ENCODE measurements around the gene ZNF75A.

Gene ZNF75A

DNA sequence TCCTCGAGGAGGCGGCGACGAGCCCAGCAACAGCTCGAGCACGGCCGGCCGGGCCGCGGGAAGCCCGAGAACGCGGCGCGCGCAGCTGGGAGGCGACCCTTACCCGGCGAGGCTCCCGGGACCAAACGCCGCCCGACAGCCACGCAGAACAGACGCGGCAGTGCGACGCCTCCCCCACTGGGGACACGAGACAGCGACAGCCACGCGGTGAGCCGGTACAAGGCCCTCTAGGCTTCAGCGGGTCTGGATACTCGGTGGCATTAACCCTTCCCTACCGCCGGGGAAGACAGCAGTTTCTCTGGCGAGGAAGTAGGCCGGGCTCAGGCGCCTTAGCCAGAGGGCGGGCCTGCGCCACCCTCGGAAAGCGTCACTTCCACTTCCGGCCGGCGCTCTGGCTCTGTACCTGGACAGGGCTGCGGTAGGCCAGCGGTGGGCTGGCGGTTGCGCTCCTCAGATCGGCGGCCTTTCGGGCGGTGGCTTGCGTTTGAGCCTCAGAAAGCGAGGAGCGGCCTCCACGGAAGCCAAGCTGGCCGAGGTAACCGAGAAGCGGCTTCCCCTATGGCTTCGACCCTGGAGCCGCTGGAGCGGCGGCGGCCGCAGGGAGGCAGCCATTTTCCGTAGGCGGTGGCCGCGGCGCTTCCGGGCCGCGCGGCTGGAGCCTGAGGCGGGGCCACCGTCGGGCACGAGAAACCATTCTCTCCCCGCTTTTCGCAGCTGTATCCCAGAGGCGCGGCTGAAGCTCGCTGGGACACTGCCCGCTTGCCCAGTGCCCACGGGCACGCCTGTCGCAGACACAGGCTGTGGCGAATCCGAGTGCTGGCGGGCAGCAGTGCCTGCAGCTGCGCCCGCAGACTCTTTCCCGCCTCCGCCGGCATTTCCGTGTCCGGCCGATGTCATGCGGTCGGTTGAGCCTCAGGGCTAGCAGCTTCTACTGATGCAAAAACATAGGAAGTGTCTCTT, at the start of gene ZNF75A, which contains the start of gene TIGD7:
Gene ZNF75A (plus strand): TSS at position 389 of the 960 bp plus-strand sequence. CDS start 2,932 bp downstream, outside the sequence.
Gene TIGD7 (minus strand): TSS at position 322 of the 960 bp plus-strand sequence. CDS start 4,816 bp downstream, outside the sequence.
- TF ChIP-seq GATA3 (IDR thresholded peaks at IDR 0.05; ENCODE audit: low read depth, low read length) (no peak), GATA2 (IDR thresholded peaks at IDR 0.05; ENCODE audit: low read depth, low read length) (no peak)

- TF ChIP-seq GATA2 (IDR thresholded peaks at IDR 0.05; ENCODE audit: low read depth, low read length) = no peak
- no peak for TF ChIP-seq GATA3 (IDR thresholded peaks at IDR 0.05; ENCODE audit: low read depth, low read length)
Measured at GRCh38 chr16:3256146-3256865, 49.0 kb upstream of the ZNF75A start, which contains the start of gene MEFV. TSS of gene MEFV (minus strand) at chr16:3256633. CDS start at chr16:3256587, 46 bp downstream.

DNA sequence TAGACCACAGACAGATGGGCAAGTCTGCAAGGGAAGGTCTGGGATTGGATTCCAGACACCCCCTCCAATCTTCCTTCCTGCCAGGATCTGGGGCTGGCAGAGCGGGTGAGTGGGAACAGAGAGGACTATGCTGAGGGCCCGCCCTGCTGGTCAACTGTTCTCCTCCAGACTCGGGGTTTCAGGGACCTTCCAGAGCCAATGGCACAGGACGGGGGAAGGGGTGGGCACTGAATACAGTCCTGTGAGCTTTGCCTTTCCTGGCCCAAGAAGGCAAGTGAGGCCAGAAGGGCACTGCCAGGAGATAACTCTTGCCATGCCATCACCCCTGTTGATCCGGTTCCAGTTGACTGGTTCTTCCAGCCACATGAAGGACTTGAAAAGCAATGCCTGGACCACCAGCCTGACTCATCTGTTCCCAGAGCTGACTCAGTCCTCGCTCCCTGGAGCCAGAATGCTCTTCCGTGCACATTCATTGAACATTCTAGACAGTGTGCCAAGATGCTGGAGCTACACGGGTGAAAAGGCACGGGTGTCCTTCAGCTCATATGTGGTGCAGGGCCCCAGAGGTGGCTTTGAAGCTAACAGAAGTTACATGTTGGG, 48.3 kb upstream of the ZNF75A start:
- TF ChIP-seq GATA3 (IDR thresholded peaks at IDR 0.05; ENCODE audit: low read depth, low read length) (no peak), GATA2 (IDR thresholded peaks at IDR 0.05; ENCODE audit: low read depth, low read length) (no peak)

GRCh38 chr16:3259836-3260235, 45.5 kb upstream of the ZNF75A start:
- TF ChIP-seq GATA3 (IDR thresholded peaks at IDR 0.05; ENCODE audit: low read depth, low read length) = no peak
- no peak for TF ChIP-seq GATA2 (IDR thresholded peaks at IDR 0.05; ENCODE audit: low read depth, low read length)

DNA sequence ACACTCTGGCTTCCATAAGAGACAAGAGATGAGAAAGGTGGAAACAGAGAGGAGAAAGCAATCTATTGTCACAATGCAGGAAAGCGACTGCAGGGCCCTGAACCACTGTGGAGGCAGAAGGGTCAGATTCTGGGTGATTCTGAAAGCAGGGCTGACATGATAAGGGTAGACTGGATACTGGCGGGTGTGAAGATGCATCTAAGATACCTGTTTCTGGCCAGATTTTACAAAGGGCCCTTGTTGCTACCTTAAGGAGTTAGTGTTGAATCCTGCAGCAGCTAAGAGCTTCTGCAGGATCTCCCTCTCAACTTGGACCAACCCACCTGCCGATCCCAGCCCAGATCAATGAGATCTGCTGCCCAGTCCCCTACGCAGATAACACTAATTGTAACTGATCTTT, 42.8 kb upstream of the ZNF75A start:
- TF ChIP-seq GATA2 (IDR thresholded peaks at IDR 0.05; ENCODE audit: low read depth, low read length) (no peak), GATA3 (IDR thresholded peaks at IDR 0.05; ENCODE audit: low read depth, low read length) (no peak)

DNA sequence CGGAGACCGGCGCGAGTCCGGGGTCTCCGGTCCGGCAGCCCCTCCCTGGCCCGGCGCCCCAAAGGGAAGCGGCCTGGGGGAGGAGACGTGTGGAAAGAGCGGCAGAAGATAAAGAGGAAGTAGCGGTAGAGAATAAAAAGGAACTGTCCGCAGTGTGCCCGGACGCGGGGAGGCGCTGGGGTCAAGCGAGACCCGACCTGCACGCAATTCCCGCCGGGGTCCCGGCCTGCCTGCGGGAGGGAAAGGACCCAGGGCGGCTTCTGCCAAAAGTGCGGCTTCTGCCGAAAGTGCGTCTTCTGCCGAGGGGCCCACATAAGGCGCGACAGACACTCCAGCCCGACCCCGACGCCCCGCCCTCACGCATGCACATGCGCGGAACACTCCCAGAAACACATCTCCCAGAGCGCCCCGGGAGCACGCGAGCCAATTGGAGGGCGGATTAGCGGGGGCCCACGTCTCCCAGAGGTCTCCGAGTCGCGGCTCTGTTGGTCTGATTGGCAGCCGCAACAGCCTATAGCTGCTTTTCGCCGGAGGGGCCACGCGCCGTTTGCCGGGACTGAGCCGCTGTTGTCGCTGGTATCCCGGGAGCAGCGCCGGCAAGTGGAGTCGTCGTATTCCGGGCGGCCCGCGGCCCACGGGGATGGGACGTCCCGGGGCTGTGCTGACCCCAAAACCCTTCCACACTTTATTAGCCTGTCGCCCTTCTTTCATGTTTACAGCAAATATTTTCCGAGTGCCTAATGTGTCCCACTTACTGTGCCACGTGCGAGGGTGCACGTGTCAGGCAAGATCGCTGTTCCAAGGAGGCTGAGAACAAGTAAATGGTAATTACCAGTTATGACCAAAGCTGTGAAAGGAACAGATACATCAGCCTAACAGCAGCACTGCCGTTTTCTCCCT, 40.9 kb upstream of the ZNF75A start:
- no peak for TF ChIP-seq GATA3 (IDR thresholded peaks at IDR 0.05; ENCODE audit: low read depth, low read length)

- TF ChIP-seq GATA3 (IDR thresholded peaks at IDR 0.05; ENCODE audit: low read depth, low read length) (no peak), GATA2 (IDR thresholded peaks at IDR 0.05; ENCODE audit: low read depth, low read length) (no peak)
Measured at GRCh38 chr16:3266873-3267537, 38.3 kb upstream of the ZNF75A start.

- TF ChIP-seq GATA2 (IDR thresholded peaks at IDR 0.05; ENCODE audit: low read depth, low read length) = no peak
- TF ChIP-seq GATA3 (IDR thresholded peaks at IDR 0.05; ENCODE audit: low read depth, low read length) = no peak
Measured at GRCh38 chr16:3268294-3268693, 37.0 kb upstream of the ZNF75A start.

DNA sequence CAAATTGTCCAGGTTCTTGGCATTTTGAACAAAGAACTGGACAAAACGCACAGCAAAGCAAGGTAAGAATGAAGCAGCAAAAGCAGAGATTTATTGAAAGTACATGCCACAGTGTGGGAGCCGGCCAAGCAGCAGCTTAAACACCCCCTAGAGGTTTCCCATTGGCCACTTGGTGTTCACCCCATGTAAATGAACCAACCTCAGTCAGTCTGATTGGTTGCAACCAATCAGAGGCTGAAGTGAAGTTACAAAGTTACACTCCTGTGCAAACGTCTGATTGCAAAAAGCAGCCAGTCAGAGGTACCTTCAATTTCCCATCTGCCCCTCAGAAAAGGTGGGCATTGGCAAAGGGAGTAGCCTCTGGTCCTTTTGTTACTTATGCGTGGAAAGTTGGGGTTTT, 30.8 kb upstream of the ZNF75A start:
- TF ChIP-seq GATA3 (IDR thresholded peaks at IDR 0.05; ENCODE audit: low read depth, low read length) (no peak), GATA2 (IDR thresholded peaks at IDR 0.05; ENCODE audit: low read depth, low read length) (no peak)

DNA sequence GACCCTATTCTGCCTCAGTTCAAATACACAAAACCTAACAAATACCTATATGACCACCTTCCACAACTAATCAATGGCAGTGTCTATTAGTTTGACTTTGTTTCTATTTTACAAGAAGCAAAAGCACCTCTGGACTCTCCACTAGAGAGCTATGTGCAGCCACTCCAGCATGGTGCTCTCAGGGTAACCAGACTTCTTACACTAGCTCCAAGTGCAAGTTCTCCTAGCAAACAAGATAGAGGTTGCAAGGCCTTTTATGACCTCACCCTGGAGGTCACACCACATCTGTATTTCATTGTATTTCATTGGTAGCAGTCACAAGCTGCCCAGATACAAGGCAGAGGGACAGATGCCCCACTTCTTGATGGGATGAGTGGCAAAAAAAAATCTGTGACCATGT, 30.4 kb upstream of the ZNF75A start:
- TF ChIP-seq GATA2 (IDR thresholded peaks at IDR 0.05; ENCODE audit: low read depth, low read length) (no peak), GATA3 (IDR thresholded peaks at IDR 0.05; ENCODE audit: low read depth, low read length) (no peak)

DNA sequence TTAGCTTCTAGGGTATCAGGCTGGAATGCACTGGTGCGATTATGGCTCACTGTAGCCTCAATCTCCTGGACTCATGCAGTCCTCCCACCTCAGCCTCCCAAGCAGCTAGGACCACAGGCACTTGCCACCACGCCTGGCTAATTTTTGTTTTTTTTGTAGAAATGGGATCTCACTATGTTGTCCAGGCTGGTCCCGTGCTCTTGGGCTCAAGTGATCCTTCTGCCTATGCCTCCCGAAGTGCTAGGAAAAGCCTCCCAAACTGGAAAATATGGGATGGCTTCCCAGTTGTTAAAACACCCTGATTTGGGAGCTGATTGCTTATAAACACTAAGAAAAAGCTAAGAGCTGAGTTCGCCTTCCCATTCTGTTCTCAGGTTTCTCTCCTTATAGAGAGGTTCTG, 28.6 kb upstream of the ZNF75A start:
- no peak for TF ChIP-seq GATA3 (IDR thresholded peaks at IDR 0.05; ENCODE audit: low read depth, low read length)

- no peak for TF ChIP-seq GATA3 (IDR thresholded peaks at IDR 0.05; ENCODE audit: low read depth, low read length)
- no peak for TF ChIP-seq GATA2 (IDR thresholded peaks at IDR 0.05; ENCODE audit: low read depth, low read length)
Measured at GRCh38 chr16:3281222-3281820, 24.0 kb upstream of the ZNF75A start.

Data from SH-SY5Y (cell line).